ENCODE results near the gene SPCS3.
"Not testable (repeated sequence)": the region's sequence is repeated elsewhere in the genome, so short reads cannot be mapped to it uniquely, and the experiment has no call there.

SPCS3 gene

DNA sequence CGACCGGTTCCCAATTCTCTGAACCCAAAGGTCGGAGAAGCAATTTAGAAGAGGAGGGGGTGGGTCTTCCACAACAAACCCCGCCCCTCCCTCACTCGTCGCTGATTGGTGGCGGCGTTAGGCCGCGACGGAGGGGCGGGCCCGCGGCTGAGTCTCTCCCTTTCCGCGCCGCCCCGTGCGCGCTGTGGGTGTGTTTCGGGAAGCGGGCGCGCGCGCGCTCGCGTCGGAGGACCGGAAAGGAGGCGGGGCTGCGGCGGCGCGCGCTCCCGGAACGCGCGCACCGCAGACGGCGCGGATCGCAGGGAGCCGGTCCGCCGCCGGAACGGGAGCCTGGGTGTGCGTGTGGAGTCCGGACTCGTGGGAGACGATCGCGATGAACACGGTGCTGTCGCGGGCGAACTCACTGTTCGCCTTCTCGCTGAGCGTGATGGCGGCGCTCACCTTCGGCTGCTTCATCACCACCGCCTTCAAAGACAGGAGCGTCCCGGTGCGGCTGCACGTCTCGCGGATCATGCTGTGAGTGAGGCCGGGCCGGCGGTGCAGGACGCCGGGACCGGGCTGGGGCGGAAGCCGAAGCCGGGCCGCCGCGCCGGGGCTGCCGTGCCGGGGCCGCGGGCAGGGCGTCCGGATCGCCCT, at the start of gene SPCS3:
Gene SPCS3, plus strand, starts transcription at position 263 of the 636 bp plus-strand sequence. Its CDS starts 111 bp downstream, at position 374.
- DNase-seq, result peak; percentile 85

DNA sequence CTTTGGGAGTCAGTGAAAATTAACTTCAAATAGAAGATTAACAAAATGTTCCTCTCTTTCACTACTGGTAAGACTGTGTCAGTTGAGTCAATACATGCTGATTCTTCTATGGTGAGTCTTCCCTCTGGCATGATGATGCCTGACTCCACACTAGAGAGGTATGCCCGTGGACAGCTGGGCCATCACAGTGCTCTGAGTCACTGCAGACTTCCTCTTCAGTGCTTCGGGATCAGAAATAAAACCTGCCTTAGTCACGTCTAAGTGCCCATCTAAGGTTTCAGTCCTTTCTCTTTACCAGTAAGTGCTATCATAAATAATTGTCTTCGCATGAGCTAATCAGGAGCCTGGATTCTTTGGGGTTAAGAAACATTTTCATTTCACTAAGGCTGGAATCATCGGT, 49.1 kb upstream of the SPCS3 start:
- peak; percentile 97 for DNase-seq

DNA sequence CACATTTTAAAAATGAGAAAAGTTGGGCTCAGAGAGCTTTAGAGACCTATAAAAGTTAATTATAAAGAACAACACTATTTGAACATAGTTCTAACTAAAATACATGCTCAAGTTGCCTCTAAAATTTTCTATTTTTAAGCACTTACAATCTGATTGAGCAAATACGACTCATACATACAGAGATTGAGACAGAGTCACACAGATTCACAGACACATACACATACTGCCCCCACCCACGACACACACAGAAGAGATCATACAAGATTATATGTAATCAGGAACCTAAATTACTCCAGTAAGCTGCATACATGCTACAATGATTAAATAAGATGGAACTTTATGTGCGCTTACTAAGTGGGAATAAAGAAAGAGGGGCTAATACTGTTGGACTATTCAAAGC, 48.0 kb upstream of the SPCS3 start:
- peak; percentile 26 for DNase-seq

DNA sequence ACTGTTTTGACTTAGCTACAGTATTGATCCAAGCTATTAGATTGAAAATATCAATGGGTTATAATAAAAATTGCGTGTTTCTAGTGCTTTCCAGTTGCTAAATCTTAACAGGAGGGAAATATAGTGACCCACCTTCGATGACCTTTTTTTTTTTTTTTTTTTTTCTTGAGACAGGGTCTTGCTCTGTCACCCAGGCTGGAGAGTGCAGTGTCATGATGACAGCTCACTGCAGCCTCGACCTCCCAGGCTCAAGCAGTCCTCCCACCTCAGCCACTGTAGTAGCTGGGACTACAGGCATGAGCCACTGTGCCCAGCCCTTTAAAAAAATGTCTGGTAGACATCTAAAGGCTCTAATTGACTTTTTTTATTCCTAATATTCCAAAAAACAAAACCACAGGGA, 47.0 kb upstream of the SPCS3 start:
- DNase-seq, result no peak

- peak; percentile 1 for DNase-seq
Measured at GRCh38 chr4:176273736-176274135, 46.0 kb upstream of the SPCS3 start.

DNA sequence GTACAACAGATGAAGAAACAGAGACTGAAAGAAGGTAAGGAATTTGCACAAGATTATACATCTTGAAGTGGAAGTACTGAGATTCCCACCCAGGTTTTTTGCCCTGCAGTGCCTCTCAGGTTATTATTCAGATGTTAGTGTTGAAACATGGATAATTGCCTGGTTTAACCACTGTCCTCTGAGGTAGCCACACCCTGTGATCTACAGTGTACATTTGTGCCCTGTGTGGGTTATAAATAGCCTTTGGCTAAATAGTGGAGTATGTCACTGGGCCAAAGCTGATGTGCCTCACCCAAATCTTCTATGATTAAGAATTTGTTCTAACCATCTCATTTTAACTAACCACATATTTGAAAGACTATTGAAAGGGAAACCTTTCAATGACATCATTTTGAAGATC, 45.3 kb upstream of the SPCS3 start:
- peak; percentile 51 for DNase-seq

DNA sequence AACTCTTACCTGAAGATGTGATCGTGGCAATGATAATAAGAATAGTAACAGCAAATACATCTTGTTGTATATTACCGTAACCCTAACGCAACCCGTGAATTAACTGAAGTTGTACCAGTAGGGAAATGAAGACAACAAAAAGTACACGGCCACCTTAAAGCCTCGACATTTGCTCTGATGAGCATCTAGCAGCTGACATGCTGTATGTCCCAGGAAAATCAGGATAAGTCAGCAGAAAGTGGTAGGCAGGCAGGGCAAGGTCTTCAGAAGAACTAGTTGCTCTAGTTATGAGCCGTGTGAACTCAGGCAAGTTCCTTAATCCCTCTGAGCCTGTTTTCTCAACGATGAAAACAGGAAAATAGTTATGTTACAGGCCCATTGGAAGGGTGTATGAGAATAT, 43.1 kb upstream of the SPCS3 start:
- no peak for DNase-seq

DNA sequence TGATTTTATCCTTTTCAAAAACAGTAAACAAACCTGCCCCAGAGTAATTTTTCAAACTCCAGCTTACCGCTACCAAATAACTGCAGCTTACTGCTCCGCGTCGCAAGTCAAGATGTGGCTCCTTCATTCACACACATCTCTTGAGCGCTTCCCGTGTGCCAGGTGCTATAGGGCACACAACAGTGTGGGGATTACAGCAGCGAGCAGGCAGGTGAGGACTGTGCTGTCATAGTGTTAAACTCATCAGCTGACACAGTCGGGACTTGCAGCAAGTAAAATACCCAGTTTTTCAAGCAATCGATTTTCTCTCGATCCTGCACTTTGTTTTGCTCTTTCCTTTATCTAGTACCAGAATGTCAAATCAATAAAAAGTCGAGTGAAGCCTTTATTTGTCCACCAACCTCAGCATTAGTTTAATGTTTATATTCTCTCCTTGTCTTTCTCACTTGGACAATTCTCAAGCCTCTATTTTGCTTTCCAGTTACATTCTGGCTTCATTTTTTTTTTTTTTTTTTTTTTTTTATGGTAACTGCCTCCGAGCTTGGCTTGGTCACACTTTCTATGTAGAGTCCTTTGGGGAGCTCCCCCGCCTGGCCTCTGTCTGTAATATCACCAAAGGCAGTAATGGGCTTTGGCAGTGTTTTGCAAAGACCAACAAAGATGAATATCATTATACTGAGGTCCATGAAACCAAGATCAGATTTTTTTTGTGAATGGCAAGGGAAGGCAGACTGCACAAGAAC, 42.4 kb upstream of the SPCS3 start:
- DNase-seq, result peak; percentile 53

GRCh38 chr4:176279560-176279959, 40.2 kb upstream of the SPCS3 start:
- DNase-seq, result not testable (repeated sequence)

GRCh38 chr4:176286728-176287127, 33.0 kb upstream of the SPCS3 start:
- no peak for DNase-seq

DNA sequence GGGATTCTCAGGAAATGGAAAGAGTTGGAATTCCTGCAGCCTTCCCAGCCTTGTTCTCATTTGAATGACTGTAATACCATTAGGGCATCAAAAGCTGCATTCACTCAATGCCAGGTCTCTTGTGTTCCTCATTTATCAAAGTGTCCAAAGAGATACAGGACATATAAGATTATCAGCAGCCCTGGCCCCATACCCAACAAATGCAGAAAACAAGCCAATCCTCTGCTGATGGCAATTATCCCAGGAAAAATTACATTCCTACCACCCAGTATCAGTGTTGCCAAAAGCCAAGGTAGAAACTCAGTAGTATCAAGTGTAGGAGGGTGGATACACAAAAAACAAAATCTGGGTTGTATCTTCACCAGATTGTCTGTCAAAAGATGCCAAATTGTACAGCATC, 32.2 kb upstream of the SPCS3 start:
- DNase-seq, result no peak

- DNase-seq, result no peak
Measured at GRCh38 chr4:176288020-176288419, 31.7 kb upstream of the SPCS3 start.

DNA sequence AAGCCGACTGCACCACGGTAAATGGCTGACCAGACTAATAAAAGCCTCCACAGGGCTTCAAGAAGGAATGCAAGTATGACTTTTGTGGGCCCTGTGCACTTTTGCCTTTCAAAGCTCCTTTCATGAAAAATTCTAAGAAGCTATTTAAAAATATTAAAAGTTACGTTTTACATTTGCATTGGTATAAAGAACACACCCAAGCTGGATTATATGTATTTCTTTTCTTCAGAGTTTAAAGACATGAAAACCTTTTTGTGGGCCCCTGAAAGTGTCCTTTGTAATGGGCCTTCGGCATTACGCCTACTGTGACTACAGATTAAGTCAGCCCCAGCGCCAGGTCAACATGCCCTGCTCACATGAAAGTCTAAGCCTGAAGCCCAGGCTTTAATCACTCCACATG, 30.2 kb upstream of the SPCS3 start:
- DNase-seq, result no peak

GRCh38 chr4:176290520-176290919, 29.2 kb upstream of the SPCS3 start:
- DNase-seq, result no peak

GRCh38 chr4:176291748-176292147, 28.0 kb upstream of the SPCS3 start:
- no peak for DNase-seq

- no peak for DNase-seq
Measured at GRCh38 chr4:176292920-176293319, 26.8 kb upstream of the SPCS3 start.

DNA sequence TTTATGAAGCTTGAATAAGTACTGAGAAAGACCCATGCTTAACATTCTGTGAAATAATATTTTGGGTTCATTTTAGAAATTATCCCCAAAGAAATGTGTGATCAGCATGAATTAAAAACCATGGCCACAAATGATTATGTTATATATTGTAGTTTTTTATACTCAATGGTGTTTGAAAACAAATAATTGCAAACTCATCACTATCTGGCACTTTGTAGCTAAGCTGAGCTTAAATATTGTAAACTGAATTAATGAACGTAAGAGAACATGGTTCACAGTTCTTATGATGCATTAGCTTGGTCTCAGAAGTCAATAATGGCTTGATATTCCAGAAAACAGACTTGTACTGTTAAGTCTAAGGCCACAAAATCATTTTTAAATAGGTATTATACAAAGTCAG, 26.1 kb upstream of the SPCS3 start:
- no peak for DNase-seq

DNA sequence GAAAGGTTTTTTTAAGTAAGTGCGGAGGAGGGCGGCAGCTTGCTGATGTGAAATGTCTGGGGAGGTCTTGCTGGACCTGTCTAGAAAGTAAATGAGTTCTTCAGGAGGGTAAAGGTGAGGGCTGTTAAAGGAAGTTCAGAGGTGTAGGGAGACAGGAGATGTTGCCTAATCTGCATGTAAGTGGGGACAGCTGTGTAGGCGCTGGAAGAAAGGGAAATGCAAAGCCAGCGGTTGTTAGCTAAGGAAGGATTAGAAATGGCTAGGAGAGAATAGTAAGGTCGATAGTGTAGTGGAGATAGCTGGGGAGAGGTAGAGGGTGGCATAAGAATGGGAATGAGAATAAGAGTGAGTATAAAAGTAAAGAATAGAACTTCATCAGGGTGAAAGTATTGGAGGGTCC, 23.9 kb upstream of the SPCS3 start:
- not testable (repeated sequence) for DNase-seq

GRCh38 chr4:176298664-176299063, 21.1 kb upstream of the SPCS3 start:
- no peak for DNase-seq

DNA sequence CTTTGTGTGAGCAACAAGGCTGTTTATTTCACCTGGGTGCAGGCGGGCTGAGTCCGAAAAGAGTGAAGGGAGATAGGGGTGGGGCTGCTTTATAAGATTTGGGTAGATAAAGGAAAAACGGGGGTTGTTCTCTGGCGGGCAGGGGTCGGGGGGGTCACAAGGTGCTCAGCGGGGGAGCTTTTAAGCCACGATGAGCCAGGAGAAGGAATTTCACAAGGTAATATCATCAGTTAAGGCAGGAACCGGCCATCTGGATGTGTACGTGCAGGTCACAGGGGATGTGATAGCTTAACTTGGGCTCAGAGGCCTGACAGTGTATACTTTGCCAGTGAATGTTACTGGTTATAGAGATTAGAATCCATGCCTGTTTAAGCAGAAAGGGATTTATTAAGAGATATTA, 19.7 kb upstream of the SPCS3 start:
- DNase-seq, result no peak

- no peak for DNase-seq
Measured at GRCh38 chr4:176300565-176300964, 19.2 kb upstream of the SPCS3 start.

DNA sequence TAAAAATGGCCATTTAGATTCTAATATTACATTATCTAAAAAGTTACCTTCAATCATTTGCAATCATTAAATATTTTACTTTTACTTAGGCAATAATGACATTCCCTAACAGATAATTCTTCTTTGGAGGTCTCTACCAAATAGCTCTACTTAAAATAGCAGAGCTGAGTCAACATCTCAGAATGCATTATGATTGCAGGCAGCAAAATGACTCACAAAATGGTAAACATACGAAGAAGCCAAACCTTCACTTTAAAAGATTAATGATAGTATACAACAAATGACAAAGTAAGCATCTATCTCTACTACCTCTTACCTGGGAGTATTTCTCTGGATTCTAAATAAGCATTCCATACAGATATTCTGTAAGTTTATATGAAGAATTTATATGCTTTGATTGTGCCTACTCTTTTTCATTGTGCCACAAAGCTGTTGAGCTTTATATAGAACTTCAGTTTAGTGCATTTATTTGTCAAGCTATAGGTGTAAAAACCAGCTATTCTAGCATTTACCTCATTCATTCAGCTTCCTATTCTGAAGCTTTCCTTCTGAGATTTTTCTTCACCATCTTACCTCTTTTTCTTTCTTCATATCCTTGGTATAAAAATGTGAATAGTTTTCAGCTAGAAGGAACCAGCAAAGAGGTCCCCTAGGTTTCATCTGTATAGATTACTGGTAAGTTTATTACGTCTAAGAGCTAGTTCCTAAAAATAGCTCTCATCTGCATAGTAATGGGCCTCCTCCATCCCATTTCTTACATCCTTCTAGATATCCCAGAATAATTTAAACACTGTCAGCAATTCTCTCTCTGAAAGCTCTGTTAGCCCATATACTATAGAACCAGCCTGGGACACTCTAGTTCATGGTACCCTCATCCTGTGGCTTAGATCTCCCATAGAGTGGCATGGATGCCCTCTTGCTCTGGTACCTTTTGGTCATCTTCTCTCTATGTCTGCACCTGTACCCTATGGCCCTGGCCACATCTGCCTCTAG, 17.2 kb upstream of the SPCS3 start:
- DNase-seq, result peak; percentile 64

DNA sequence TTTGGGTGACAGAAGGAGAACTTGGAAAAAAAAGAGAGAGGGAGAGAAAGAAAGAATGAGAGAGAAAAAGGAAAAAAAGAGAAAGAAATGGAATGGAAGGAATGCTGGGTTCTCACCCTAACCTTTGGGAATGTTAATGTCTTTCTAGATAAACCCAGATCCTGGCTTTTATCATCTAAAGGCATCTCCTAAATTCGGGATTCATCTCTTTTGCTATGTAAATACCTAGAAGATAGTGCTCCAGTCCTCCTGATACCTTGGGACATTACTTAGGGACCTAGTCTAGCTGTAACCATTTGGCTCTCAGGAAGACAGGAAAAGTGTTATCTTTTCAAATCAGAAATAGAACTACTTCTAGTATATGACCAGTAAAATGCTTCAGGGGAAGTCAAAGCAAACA, 15.8 kb upstream of the SPCS3 start:
- no peak for DNase-seq

Measured in HCEC 1CT (cell line).